Stimulated activated CD8-positive, alpha-beta memory T cell treated with anti-CD3 and anti-CD28 coated beads, Interleukin-7, amount 100 ng/mL, for 4 hours (primary cell): ENCODE data around the gene ANKH.

Experiments
- DNase-seq, 2 donors: peaks; one replicate each; pipeline ENCODE4 v3.0.0-alpha.2; 2020; ENCODE audit warnings: low read depth in 2 of 2

ANKH gene

GRCh38 chr5:14737291-14737690 lies 134.3 kb downstream of the ANKH start:
- DNase-seq: no peak

GRCh38 chr5:14735944-14736343 lies 135.6 kb downstream of the ANKH start:
- DNase-seq: no peak

GRCh38 chr5:14734396-14734795 lies 137.2 kb downstream of the ANKH start:
- DNase-seq: no peak

GRCh38 chr5:14733661-14734060 lies 137.9 kb downstream of the ANKH start:
- DNase-seq: no peak

- DNase-seq: no peak
Observed at GRCh38 chr5:14732991-14733390, 138.6 kb downstream of the ANKH start.

- DNase-seq: no peak
Observed at GRCh38 chr5:14730881-14731280, 140.7 kb downstream of the ANKH start.

- DNase-seq: no peak
Observed at GRCh38 chr5:14730466-14730865, 141.1 kb downstream of the ANKH start.

GRCh38 chr5:14729448-14730385 lies 141.9 kb downstream of the ANKH start:
- no peak for DNase-seq

GRCh38 chr5:14728459-14728938 lies 143.1 kb downstream of the ANKH start:
- DNase-seq: no peak

GRCh38 chr5:14727928-14728458 lies 143.6 kb downstream of the ANKH start:
- DNase-seq: no peak

GRCh38 chr5:14727428-14727865 lies 144.1 kb downstream of the ANKH start:
- peak; percentile 30 to 52 for DNase-seq

GRCh38 chr5:14726066-14726838 lies 145.3 kb downstream of the ANKH start:
- DNase-seq: no peak

GRCh38 chr5:14724633-14725032 lies 146.9 kb downstream of the ANKH start:
- no peak for DNase-seq

- no peak for DNase-seq
Observed at GRCh38 chr5:14723701-14724132, 147.9 kb downstream of the ANKH start.

- DNase-seq: no peak
Observed at GRCh38 chr5:14722923-14723322, 148.7 kb downstream of the ANKH start.

- no peak for DNase-seq
Observed at GRCh38 chr5:14721990-14722656, 149.5 kb downstream of the ANKH start.

GRCh38 chr5:14720236-14720923 lies 151.2 kb downstream of the ANKH start:
- no peak for DNase-seq

GRCh38 chr5:14718778-14719177 lies 152.8 kb downstream of the ANKH start:
- DNase-seq: no peak

GRCh38 chr5:14716755-14717752 lies 154.5 kb downstream of the ANKH start:
- DNase-seq: no peak

GRCh38 chr5:14715481-14715880 lies 156.1 kb downstream of the ANKH start:
- no peak for DNase-seq
